Gastrocnemius medialis (tissue), 4 donors: ENCODE data around the gene ARHGAP33. TPM values are rescaled to one million over a fixed set of nuclear protein-coding genes. Genes with fewer than 3 reads are reported as not detected.

Experiments
- ATAC-seq, 2 donors: fragments of 150-250 bp; one replicate each; pipeline ENCODE4 v1.9.1; 2016
- DNase-seq, 2 donors: peaks; one replicate each; pipeline ENCODE4 v3.0.0-alpha.2; 2019
- H3K27ac ChIP-seq, 4 donors: fragments of 200-600 bp; sonication (generic); 1 replicate in 1 of 4; 2 replicates in 3 of 4; pipeline ENCODE4 v1.5.1; 2016 to 2018; ENCODE audit warnings: mild to moderate bottlenecking in 2 of 4, moderate library complexity in 1 of 4
- H3K27me3 ChIP-seq, 3 donors: fragments of 200-600 bp; sonication (generic) in 2 of 3; 1 replicate in 1 of 3; 2 replicates in 2 of 3; pipeline versions ENCODE4 v1.5.1 to v1.6.0; 2016 to 2019; ENCODE audit warnings: mild to moderate bottlenecking in 1 of 3, moderate library complexity in 1 of 3
- H3K36me3 ChIP-seq, 2 donors: fragments of 200-600 bp; sonication (generic) in 1 of 2; one replicate each; pipeline ENCODE4 v1.5.1; 2017 to 2018
- H3K4me1 ChIP-seq, 2 donors: fragments of 200-600 bp; sonication (generic) in 1 of 2; one replicate each; pipeline ENCODE4 v1.5.1; 2016 to 2017; ENCODE audit warnings: mild to moderate bottlenecking in 2 of 2
- H3K4me3 ChIP-seq, 4 donors: fragments of 200-600 bp; sonication (generic) in 3 of 4; 1 replicate in 1 of 4; 2 replicates in 3 of 4; pipeline ENCODE4 v1.5.1; 2016 to 2019; ENCODE audit warnings: mild to moderate bottlenecking in 2 of 4
- H3K9me3 ChIP-seq, 3 donors: fragments of 200-600 bp; sonication (generic) in 2 of 3; 1 replicate in 1 of 3; 2 replicates in 2 of 3; pipeline ENCODE4 v1.5.1; 2016 to 2019
- CTCF ChIP-seq, 5 experiments: fragments of 450-650 bp in 3 of 5; fragments of 200-600 bp in 2 of 5; sonication (generic) in 2 of 5; IDR thresholded peaks in 4 of 5; conservative IDR thresholded peaks in 1 of 5; 1 replicate in 4 of 5; 2 replicates in 1 of 5; pipeline ENCODE4 v1.5.1; 2016 to 2019; ENCODE audit warnings: antibody characterized with exemption in 5 of 5, mild to moderate bottlenecking in 3 of 5, moderate library complexity in 3 of 5
- POLR2A ChIP-seq, 2 donors: fragments of 450-650 bp; IDR thresholded peaks; one replicate each; pipeline ENCODE4 v1.6.1; 2017; ENCODE audit warnings: antibody characterized with exemption in 2 of 2, mild to moderate bottlenecking in 2 of 2, moderate library complexity in 2 of 2
- in situ Hi-C, 4 donors: fragments of 200-750 bp; cut with MboI; loops; one replicate each; pipeline versions ENCODE4 v1.15.0 to v1.8.0; 2017; ENCODE audit warnings: low sequenced_read_pairs in 4 of 4
- intact Hi-C: fragments of 100-400 bp; cut with DNase I; formaldehyde crosslinking; loops from one replicate; pipeline ENCODE4 v1.15.1; 2023; ENCODE audit warnings: low total_unique reads
- total RNA-seq, 4 donors: library from RNA; depleted of rRNA; stranded (reverse); fragments of >200 nt; gene quantifications; one replicate each; pipeline versions ENCODE4 v1.1.0 to v1.2.3, GENCODE V29; 2016

ARHGAP33 gene
- total RNA-seq, 4 donors from 2014 or later = 0.22 to 4.7 (median 2.2) TPM

- peaks cover 0 to 97% of the 10 kb centered on the region in 2 donors for H3K36me3 ChIP-seq
- H3K4me3 ChIP-seq = no peak overlapping the region
- ATAC-seq = no peak
- no peaks in the 10 kb centered on the region for H3K4me1 ChIP-seq
- H3K27me3 ChIP-seq = no peaks in the 10 kb centered on the region
- intact Hi-C loops (no loop called here), in situ Hi-C loops (no loop called here)
- H3K27ac ChIP-seq = no peak overlapping the region
- no peak for DNase-seq
- TF ChIP-seq CTCF (IDR thresholded peaks at IDR 0.05 in 4 of 5, conservative IDR thresholded peaks at IDR 0.05 in 1 of 5) (no peak), POLR2A (IDR thresholded peaks at IDR 0.05) (no peak)
- H3K9me3 ChIP-seq = no peaks in the 10 kb centered on the region
Observed at GRCh38 chr19:35732540-35733179, 42.7 kb upstream of the ARHGAP33 start.

- TF ChIP-seq POLR2A (IDR thresholded peaks at IDR 0.05) (no peak), CTCF (IDR thresholded peaks at IDR 0.05 in 4 of 5, conservative IDR thresholded peaks at IDR 0.05 in 1 of 5) (no peak)
- Histone ChIP-seq H3K4me3 (no peak overlapping the region), H3K36me3 (peaks cover 0 to 97% of the 10 kb centered on the region in 2 donors), H3K27ac (no peak overlapping the region), H3K27me3 (no peaks in the 10 kb centered on the region), H3K4me1 (no peaks in the 10 kb centered on the region), H3K9me3 (no peaks in the 10 kb centered on the region)
- intact Hi-C loops = no loop called here
- ATAC-seq (peak in 1 of 2 donors; percentile 28), DNase-seq (no peak)
- in situ Hi-C loops = no loop called here
Observed at GRCh38 chr19:35733180-35734125, 41.9 kb upstream of the ARHGAP33 start.

- DNase-seq (no peak), ATAC-seq (no peak)
- H3K36me3 ChIP-seq = peaks cover 0 to 94% of the 10 kb centered on the region in 2 donors
- H3K27me3 ChIP-seq = no peaks in the 10 kb centered on the region
- H3K9me3 ChIP-seq = no peaks in the 10 kb centered on the region
- in situ Hi-C loops = no loop called here
- no peak overlapping the region for H3K27ac ChIP-seq
- no peak overlapping the region for H3K4me3 ChIP-seq
- TF ChIP-seq CTCF (IDR thresholded peaks at IDR 0.05 in 4 of 5, conservative IDR thresholded peaks at IDR 0.05 in 1 of 5) (no peak), POLR2A (IDR thresholded peaks at IDR 0.05) (no peak)
- no peaks in the 10 kb centered on the region for H3K4me1 ChIP-seq
- intact Hi-C loops = no loop called here
Observed at GRCh38 chr19:35734273-35734672, 41.1 kb upstream of the ARHGAP33 start.

- TF ChIP-seq CTCF (IDR thresholded peaks at IDR 0.05 in 4 of 5, conservative IDR thresholded peaks at IDR 0.05 in 1 of 5) (no peak), POLR2A (IDR thresholded peaks at IDR 0.05) (no peak)
- ATAC-seq = no peak
- no peak overlapping the region for H3K27ac ChIP-seq
- H3K9me3 ChIP-seq = no peaks in the 10 kb centered on the region
- peaks cover 4 to 6% of the 10 kb centered on the region in 2 donors for H3K4me1 ChIP-seq
- no peak overlapping the region for H3K4me3 ChIP-seq
- in situ Hi-C loops (no loop called here), intact Hi-C loops (no loop called here)
- DNase-seq = no peak
- peaks cover 0 to 88% of the 10 kb centered on the region in 2 donors for H3K36me3 ChIP-seq
- no peaks in the 10 kb centered on the region for H3K27me3 ChIP-seq
Observed at GRCh38 chr19:35734889-35735288, 40.5 kb upstream of the ARHGAP33 start.
